Stimulated activated CD4-positive, alpha-beta T cell treated with anti-CD3 and anti-CD28 coated beads, Interleukin-15, amount 100 ng/mL, for 1 hour (primary cell): ENCODE results near the gene ARHGAP4.

ENCODE experiments used
- DNase-seq, 2 donors: peaks; one replicate each; pipeline ENCODE4 v3.0.0-alpha.2; 2020; ENCODE audit warnings: low read depth in 1 of 2, low spot score in 1 of 2

ARHGAP4 gene

GRCh38 chrX:153964105-153964504, 38.0 kb upstream of the ARHGAP4 start:
- no peak for DNase-seq

- no peak for DNase-seq
Measured at GRCh38 chrX:153963546-153963945, 37.5 kb upstream of the ARHGAP4 start.

GRCh38 chrX:153961292-153961691, 35.2 kb upstream of the ARHGAP4 start:
- no peak for DNase-seq

- no peak for DNase-seq
Measured at GRCh38 chrX:153960786-153961185, 34.7 kb upstream of the ARHGAP4 start.

GRCh38 chrX:153960077-153960476, 34.0 kb upstream of the ARHGAP4 start:
- no peak for DNase-seq

GRCh38 chrX:153959649-153960048, 33.6 kb upstream of the ARHGAP4 start:
- no peak for DNase-seq

GRCh38 chrX:153958605-153959004, 32.5 kb upstream of the ARHGAP4 start:
- no peak for DNase-seq

- no peak for DNase-seq
Measured at GRCh38 chrX:153957224-153957623, 31.2 kb upstream of the ARHGAP4 start.

- no peak for DNase-seq
Measured at GRCh38 chrX:153956044-153956907, 30.2 kb upstream of the ARHGAP4 start.

- DNase-seq, result no peak
Measured at GRCh38 chrX:153955228-153955732, 29.2 kb upstream of the ARHGAP4 start.

- no peak for DNase-seq
Measured at GRCh38 chrX:153954558-153955227, 28.6 kb upstream of the ARHGAP4 start.

GRCh38 chrX:153953892-153954557, 28.0 kb upstream of the ARHGAP4 start:
- DNase-seq, result no peak

GRCh38 chrX:153953342-153953830, 27.3 kb upstream of the ARHGAP4 start:
- peak; percentile 46 to 64 for DNase-seq

GRCh38 chrX:153952373-153953026, 26.4 kb upstream of the ARHGAP4 start:
- DNase-seq, result no peak

GRCh38 chrX:153951683-153952372, 25.8 kb upstream of the ARHGAP4 start:
- DNase-seq, result no peak

- no peak for DNase-seq
Measured at GRCh38 chrX:153950127-153950526, 24.1 kb upstream of the ARHGAP4 start.

- no peak for DNase-seq
Measured at GRCh38 chrX:153948847-153949805, 23.1 kb upstream of the ARHGAP4 start.

- no peak for DNase-seq
Measured at GRCh38 chrX:153948002-153948466, 22.0 kb upstream of the ARHGAP4 start.
